Measurements from ENCODE around the gene SMIM35.

The SMIM35 gene

GRCh38 chr11:118098996-118099837 is 12.5 kb upstream of the SMIM35 start (continued):
- TF ChIP-seq TSHZ2 (CRISPR knock-in tag; IDR thresholded peaks at IDR 0.05) = no peak
- TF ChIP-seq ZFP30 (CRISPR knock-in tag; IDR thresholded peaks at IDR 0.05) = no peak
- TF ChIP-seq BACH2 (CRISPR knock-in tag; IDR thresholded peaks at IDR 0.05; ENCODE audit: borderline replicate concordance) = no peak
- no peak for TF ChIP-seq ZNF8 (CRISPR knock-in tag; IDR thresholded peaks at IDR 0.05)
- no peak for TF ChIP-seq ZNF565 (CRISPR knock-in tag; conservative IDR thresholded peaks at IDR 0.05; ENCODE audit: low read depth)
- no peak for TF ChIP-seq OSR1 (CRISPR knock-in tag; IDR thresholded peaks at IDR 0.05)
- TF ChIP-seq PPARA (CRISPR knock-in tag; IDR thresholded peaks at IDR 0.05; ENCODE audit: borderline replicate concordance) = no peak
- TF ChIP-seq ZNF70 (CRISPR knock-in tag; IDR thresholded peaks at IDR 0.05) = no peak
- TF ChIP-seq PATZ1 (CRISPR knock-in tag; IDR thresholded peaks at IDR 0.05; ENCODE audit: borderline replicate concordance) = no peak

- no peak for ATAC-seq
- TF ChIP-seq PATZ1 (CRISPR knock-in tag; IDR thresholded peaks at IDR 0.05; ENCODE audit: borderline replicate concordance) (no peak), BACH2 (CRISPR knock-in tag; IDR thresholded peaks at IDR 0.05; ENCODE audit: borderline replicate concordance) (no peak), POU6F1 (CRISPR knock-in tag; IDR thresholded peaks at IDR 0.05; ENCODE audit: borderline replicate concordance, low read depth) (no peak), ARNTL (CRISPR knock-in tag; IDR thresholded peaks at IDR 0.05; ENCODE audit: borderline replicate concordance, low read depth) (no peak), GLIS3 (CRISPR knock-in tag; IDR thresholded peaks at IDR 0.05) (no peak)
These were observed 9.2 kb upstream of the SMIM35 start for GRCh38 chr11:118095967-118096367.

- TF ChIP-seq ZNF8 (CRISPR knock-in tag; IDR thresholded peaks at IDR 0.05) (no peak), PATZ1 (CRISPR knock-in tag; IDR thresholded peaks at IDR 0.05; ENCODE audit: borderline replicate concordance) (no peak)
- ATAC-seq = no peak
These were observed 8.7 kb upstream of the SMIM35 start for GRCh38 chr11:118095493-118095892.

GRCh38 chr11:118092907-118093571 is 6.3 kb upstream of the SMIM35 start:
- no peak for ATAC-seq
- TF ChIP-seq ZC3H10 (CRISPR knock-in tag; IDR thresholded peaks at IDR 0.05) (no peak), CREB5 (CRISPR knock-in tag; IDR thresholded peaks at IDR 0.05; ENCODE audit: low read depth) (no peak), OSR1 (CRISPR knock-in tag; IDR thresholded peaks at IDR 0.05) (no peak), POU6F1 (CRISPR knock-in tag; IDR thresholded peaks at IDR 0.05; ENCODE audit: borderline replicate concordance, low read depth) (no peak), CSRNP3 (CRISPR knock-in tag; IDR thresholded peaks at IDR 0.05) (no peak), RARB (CRISPR knock-in tag; IDR thresholded peaks at IDR 0.05) (no peak)

Data from SK-N-SH treated with all-trans-retinoic acid at 6 μM for 48 hours (cell line).